Measurements from ENCODE around the gene MYL12B.
"Not testable (repeated sequence)": the region's sequence is repeated elsewhere in the genome, so short reads cannot be mapped to it uniquely, and the experiment has no call there.

MYL12B gene

DNA sequence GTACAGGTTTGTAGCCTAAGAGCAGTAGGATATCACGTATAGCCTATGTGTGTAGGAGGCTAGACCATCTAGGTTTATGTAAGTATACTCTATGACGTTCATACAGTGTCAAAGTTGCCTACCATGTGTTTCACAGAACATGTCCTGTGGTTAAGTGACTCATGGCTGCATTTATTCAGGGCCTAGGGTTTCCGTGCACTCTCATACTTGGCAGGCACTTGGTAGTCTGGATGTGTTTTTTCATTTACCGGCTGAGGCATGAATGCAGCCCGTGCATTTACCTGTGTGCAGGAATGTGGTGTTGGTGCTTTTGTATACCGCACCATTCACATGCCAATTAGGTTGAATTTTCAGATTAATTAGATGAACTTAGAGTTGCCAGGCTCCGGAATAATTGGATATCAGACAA, 43.4 kb downstream of the MYL12B start:
- peak; percentile 30 for DNase-seq

DNA sequence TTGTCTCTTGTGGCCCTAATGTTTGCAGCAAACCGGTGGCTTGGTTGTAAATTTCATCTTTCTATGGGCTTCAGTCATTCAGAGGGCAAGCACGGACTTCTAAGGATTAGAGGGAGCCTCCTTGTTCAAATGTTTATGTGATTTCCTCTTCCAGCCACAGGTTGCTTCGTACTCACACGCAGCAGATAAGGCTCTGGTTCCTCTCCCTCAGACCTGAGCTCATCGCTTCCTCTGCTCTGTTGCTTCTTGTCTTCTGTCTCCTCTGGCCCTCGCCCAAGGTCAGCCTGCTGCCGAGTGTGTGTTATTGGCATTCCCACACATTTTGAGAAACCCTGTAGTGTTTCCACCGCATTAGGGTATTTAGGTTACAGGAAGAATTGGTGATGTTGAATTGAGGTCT, 44.0 kb downstream of the MYL12B start:
- DNase-seq = no peak

DNA sequence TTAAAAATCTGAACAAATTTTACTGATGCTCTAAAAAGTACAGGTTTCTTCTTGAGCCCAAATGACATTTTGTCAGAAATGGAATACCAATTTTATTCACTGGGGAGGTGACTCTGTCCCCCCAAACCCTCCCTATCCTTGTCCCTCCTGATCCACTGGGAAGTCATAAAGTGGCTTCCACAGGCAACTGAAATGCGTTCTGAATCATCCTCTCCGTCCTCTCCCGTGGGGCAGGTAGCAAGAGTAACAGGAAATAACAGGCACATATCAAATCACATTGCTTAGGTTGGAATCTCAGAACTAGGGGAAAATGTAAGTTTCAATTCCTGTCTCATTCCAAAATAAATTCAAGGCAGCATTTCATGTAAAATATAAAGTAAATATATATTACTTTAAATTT, 44.5 kb downstream of the MYL12B start:
- no peak for DNase-seq

DNA sequence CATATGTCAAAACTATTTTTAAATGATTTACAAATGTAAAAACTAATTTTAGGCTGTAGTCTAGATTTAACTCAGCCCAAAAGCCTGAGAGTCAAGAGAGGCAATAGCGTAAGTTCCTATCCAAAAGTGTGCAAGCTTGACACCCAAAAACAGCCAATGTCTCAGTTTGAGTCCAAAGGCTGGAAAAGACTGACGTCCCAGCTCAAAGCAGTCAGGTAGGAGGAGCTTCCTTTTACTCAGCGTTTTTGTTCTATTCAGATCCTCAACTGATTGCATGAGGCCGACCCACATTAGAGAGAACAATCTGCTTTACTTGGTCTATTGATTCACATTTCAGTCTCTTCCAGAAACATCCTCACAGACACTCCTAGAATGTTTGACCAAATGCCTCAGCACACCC, 51.8 kb downstream of the MYL12B start:
- no peak for DNase-seq

DNA sequence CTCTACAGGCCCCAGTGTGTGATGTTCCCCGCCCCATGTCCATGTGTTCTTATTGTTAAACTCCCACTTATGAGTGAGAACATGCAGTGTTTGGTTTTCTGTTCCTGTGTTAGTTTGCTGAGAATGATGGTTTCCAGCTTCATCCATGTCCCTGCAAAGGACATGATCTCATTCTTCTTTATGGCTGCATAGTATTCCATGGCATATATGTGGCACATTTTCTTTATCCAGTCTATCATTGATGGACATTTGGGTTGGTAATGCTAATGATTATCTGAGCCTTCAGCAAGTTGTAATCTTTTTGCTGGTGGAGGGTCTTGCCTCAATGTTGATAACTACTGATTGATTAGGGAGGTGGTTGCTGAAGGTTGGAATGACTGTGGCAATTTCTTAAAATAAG, 53.4 kb downstream of the MYL12B start:
- DNase-seq = not testable (repeated sequence)

DNA sequence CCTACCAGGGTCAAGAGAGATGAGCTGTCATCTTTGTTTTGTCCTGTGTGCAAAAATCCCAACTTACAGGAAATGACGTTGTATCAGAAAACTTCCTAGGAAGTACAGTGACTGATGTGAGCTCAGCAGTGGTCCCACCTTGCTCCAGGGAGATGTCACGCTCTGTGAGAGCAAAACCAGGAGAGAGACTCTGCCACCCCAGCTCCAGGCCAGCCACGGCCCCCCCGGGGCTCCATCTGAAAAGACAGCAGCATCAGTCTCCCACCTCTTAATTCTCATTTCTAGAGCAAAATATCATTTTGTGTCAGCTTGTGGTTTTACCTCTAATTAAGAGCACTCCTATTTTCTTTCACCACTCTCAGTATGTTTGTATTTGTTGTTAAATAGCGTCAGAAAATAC, 57.5 kb downstream of the MYL12B start:
- no peak for DNase-seq

DNA sequence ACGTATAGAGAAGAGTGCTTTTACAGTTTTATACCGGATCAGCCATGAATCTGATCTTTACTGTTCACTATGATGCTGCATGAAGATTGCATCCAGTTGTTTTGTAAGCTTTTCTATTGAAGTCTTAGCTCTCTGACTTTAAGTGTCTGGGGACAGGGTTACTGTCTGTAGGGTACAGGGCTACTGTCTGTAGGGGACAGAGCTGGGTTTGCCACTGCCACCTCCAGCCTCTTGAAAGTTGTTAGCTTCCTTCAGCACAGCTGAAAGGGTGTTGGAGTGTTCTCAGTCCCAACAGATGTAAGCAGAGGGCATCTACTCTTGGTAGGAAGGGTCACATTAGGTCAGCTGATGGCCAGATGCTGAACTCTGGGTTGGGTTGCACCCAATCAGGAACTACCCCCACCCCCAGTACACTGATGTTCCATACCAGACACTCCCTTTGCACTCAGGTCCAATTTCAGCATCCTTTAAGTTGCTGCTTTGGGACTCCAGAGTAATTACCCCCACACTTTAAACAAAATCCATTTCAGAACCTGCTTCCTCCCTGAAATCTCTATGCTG, 58.0 kb downstream of the MYL12B start:
- no peak for DNase-seq

DNA sequence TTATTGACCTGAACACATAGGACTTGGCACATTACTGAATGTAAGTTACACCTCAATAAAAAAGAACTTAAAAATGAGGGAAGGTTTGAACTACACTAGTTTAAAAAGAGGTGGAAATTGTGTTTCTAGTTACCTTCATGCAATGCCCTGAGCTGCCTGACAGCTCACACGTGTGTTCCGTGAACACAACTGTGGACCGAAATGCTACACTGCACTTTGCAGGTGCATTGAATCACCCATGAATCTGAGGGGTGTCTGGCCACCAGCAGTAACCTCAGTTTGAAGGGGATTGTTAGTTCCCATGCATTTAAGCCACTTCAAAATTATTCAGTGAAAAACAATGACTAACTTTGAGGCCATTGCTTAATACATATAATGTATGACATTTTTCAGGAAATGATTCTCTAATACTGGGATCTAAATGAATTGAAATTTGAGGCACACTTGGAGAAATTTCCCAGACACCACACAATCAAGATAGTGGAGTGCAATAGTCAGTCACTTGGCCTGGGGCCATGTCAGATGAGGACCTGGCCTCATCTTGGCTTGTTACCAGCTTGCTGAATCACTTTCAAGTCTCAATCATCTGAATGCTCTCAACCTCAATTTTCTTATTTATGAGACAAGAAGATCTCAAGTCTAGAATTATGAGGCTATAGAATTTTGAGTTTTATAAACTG, 59.3 kb downstream of the MYL12B start:
- DNase-seq = no peak

DNA sequence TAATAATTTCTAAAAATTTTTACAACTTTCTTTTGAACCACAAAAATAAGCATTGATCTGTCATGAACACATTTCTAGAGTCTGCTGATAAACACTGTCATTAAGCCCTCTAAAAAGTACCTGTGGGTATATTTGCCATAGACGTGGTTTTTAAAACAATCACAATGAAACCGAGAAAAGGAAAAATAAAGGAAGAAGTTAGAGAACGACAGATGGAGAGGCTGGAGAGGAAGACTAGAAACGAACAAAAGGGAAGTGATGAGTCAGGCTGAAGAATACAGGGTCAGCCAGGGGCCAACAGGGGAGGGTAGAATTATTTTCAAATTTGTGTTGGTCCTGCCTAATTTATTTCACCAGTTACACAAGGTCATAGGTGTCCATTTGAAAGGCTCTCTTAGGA, 62.0 kb downstream of the MYL12B start:
- no peak for DNase-seq

Data from CD4-positive, alpha-beta T cell treated with Interleukin-15 for 1 hour (primary cell).